AG10803 (cell line): Measurements from ENCODE around the gene RRH.

ENCODE experiments used
- DNase-seq: peaks from one replicate; pipeline ENCODE4 v3.0.0; 2010; ENCODE audit warnings: low read depth
- H3K4me3 ChIP-seq: 2 replicates; pipeline ENCODE4 v1.5.1; 2011; ENCODE audit warnings: mild to moderate bottlenecking, low read length, control low read depth
- TF ChIP-seq, protein P1 (sequence below): conservative IDR thresholded peaks from 2 replicates; pipeline ENCODE4 v1.5.1; 2011; ENCODE audit warnings: mild to moderate bottlenecking, low read length, control low read depth, inconsistent platforms

The RRH gene

GRCh38 chr4:109801895-109802319 is 25.9 kb upstream of the RRH start, which contains the start of gene CFI:
CFI (minus strand) TSS chr4:109801999; CDS start chr4:109801971, 28 bp downstream.
- H3K4me3 ChIP-seq: no peak within 1 kb of the TSS
- TF ChIP-seq, protein P1, sequence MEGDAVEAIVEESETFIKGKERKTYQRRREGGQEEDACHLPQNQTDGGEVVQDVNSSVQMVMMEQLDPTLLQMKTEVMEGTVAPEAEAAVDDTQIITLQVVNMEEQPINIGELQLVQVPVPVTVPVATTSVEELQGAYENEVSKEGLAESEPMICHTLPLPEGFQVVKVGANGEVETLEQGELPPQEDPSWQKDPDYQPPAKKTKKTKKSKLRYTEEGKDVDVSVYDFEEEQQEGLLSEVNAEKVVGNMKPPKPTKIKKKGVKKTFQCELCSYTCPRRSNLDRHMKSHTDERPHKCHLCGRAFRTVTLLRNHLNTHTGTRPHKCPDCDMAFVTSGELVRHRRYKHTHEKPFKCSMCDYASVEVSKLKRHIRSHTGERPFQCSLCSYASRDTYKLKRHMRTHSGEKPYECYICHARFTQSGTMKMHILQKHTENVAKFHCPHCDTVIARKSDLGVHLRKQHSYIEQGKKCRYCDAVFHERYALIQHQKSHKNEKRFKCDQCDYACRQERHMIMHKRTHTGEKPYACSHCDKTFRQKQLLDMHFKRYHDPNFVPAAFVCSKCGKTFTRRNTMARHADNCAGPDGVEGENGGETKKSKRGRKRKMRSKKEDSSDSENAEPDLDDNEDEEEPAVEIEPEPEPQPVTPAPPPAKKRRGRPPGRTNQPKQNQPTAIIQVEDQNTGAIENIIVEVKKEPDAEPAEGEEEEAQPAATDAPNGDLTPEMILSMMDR: no peak
- DNase-seq: peak; percentile 67

DNA sequence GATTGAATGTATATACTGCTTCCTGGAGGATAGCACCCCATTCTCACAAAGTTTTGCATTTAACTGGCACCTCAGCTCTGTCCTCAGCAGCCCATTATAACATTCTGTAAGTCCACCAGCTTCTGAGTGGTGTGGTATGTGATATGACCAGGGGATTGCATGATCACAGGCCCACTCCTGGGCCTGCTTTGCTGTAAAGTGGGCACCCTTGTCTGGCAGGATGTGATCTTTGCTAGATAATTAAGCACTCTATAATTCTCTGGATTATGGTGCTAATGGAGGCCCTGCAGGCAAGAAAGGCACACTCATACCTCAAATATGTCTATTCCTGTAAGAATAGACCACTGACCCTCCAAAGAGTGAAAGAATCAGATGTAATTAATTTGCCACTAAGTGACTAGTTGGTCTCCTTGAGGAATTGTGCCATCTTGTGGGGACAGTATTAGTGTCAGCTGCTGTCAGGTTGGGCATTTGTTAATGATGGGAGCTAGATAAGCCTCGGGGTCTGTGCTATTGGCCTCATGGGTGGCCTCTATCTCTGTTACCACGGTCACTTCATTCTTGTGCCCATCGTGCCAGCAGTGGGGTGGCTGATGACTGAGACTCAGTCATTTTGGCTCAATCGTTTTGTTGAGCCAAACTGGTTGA is 23.7 kb upstream of the RRH start:
- TF ChIP-seq, protein P1: peak; percentile 51
- H3K4me3 ChIP-seq: no peak overlapping the region
- DNase-seq: peak; percentile 45

GRCh38 chr4:109809655-109810054 is 18.1 kb upstream of the RRH start:
- no peak for DNase-seq
- TF ChIP-seq, protein P1: no peak
- no peak overlapping the region for H3K4me3 ChIP-seq

GRCh38 chr4:109810552-109811387 is 17.0 kb upstream of the RRH start:
- DNase-seq: no peak
- TF ChIP-seq, protein P1: no peak

GRCh38 chr4:109811707-109812106 is 16.1 kb upstream of the RRH start:
- TF ChIP-seq, protein P1: no peak
- H3K4me3 ChIP-seq: no peak overlapping the region
- no peak for DNase-seq

More at GRCh38 chr4:109810552-109811387, 17.0 kb upstream of the RRH start:
- no peak overlapping the region for H3K4me3 ChIP-seq

GRCh38 chr4:109815151-109816081 is 12.4 kb upstream of the RRH start, which contains the start of gene GAR1:
GAR1 (plus strand) TSS chr4:109815762; CDS start chr4:109816165, 403 bp downstream.
- DNase-seq: peak; percentile 86

More at GRCh38 chr4:109815151-109816081, 12.4 kb upstream of the RRH start, which contains the start of gene GAR1:
- TF ChIP-seq, protein P1: no peak
- peak within 1 kb of the TSS; percentile 82 for H3K4me3 ChIP-seq
